Smooth muscle cell (in vitro differentiated cells): ENCODE results near the gene STXBP4. TPM values are rescaled to one million over a fixed set of nuclear protein-coding genes. Genes with fewer than 3 reads are reported as not detected.

Source experiments
- DNase-seq: peaks from one replicate; lab custom pipeline; 2025; ENCODE audit not compliant: unreplicated experiment; lab: John Stamatoyannopoulos, UW
- H2AFZ ChIP-seq: fragments of 200-600 bp; sonication (generic); 2 replicates; pipeline ENCODE4 v1.6.0; 2016; ENCODE audit warnings: antibody characterized with exemption, low read depth, mild to moderate bottlenecking
- H3F3A ChIP-seq: fragments of 200-600 bp; sonication (generic); 2 replicates; pipeline ENCODE4 v1.6.0; 2017; ENCODE audit warnings: antibody characterized with exemption, low read depth
- H3K27ac ChIP-seq: fragments of 200-600 bp; sonication (generic); 2 replicates; pipeline ENCODE4 v1.5.1; 2016; ENCODE audit warnings: low read depth, mild to moderate bottlenecking
- H3K27me3 ChIP-seq: fragments of 200-600 bp; sonication (generic); 2 replicates; pipeline ENCODE4 v1.6.1; 2016; ENCODE audit warnings: low read depth, mild to moderate bottlenecking
- H3K36me3 ChIP-seq: fragments of 200-600 bp; sonication (generic); 2 replicates; pipeline ENCODE4 v1.5.1; 2016; ENCODE audit warnings: low read depth
- H3K4me1 ChIP-seq: fragments of 200-600 bp; sonication (generic); 2 replicates; pipeline ENCODE4 v1.5.1; 2016; ENCODE audit warnings: low read depth
- H3K4me2 ChIP-seq: fragments of 200-600 bp; sonication (generic); 2 replicates; pipeline ENCODE4 v1.6.0; 2016; ENCODE audit warnings: mild to moderate bottlenecking
- H3K4me3 ChIP-seq: fragments of 200-600 bp; sonication (generic); 2 replicates; pipeline ENCODE4 v1.5.1; 2016; ENCODE audit warnings: mild to moderate bottlenecking
- H3K79me2 ChIP-seq: fragments of 200-600 bp; sonication (generic); 2 replicates; pipeline ENCODE4 v1.6.0; 2016; ENCODE audit warnings: low read depth, mild to moderate bottlenecking
- H3K9ac ChIP-seq: fragments of 200-600 bp; sonication (generic); 2 replicates; pipeline ENCODE4 v1.6.0; 2016; ENCODE audit warnings: low read depth
- H3K9me3 ChIP-seq: fragments of 200-600 bp; sonication (generic); replicated peaks from 2 replicates; pipeline ENCODE4 v1.5.1; 2016; ENCODE audit warnings: low read depth
- H4K20me1 ChIP-seq: fragments of 200-600 bp; sonication (generic); 2 replicates; pipeline ENCODE4 v1.6.0; 2016; ENCODE audit warnings: low read depth
- CTCF ChIP-seq: fragments of 200-600 bp; sonication (generic); IDR thresholded peaks from 2 replicates; pipeline ENCODE4 v1.5.1; 2017; ENCODE audit warnings: borderline replicate concordance, mild to moderate bottlenecking, antibody characterized with exemption; ENCODE audit not compliant: insufficient read depth, poor library complexity, severe bottlenecking
- WGBS: methylation state at CpG from one replicate; pipeline ENCODE4 v1.1.7; 2016; ENCODE audit warnings: low lambda C conversion rate; 5-methylcytosine and 5-hydroxymethylcytosine counted together
- polyA plus RNA-seq: library from polyadenylated mRNA; unstranded; fragments of >200 nt; fragmentation: Nextera tagmentation; extraction: Ambion mirVana; gene quantifications from 2 replicates; pipeline ENCODE4 v1.2.1, GENCODE V29; 2016
- total RNA-seq: library from RNA; depleted of rRNA; stranded (reverse); fragments of >200 nt; gene quantifications from 2 replicates; pipeline ENCODE4 v1.2.3, GENCODE V29; 2014

The STXBP4 gene
- total and polyA plus RNA-seq, 2 experiments from 2014 or later = 5.7 to 59.5 TPM

GRCh38 chr17:54996441-54996840 lies 27.9 kb downstream of the STXBP4 start:
- Histone ChIP-seq H3K4me3 (no peak overlapping the region), H4K20me1 (no peaks in the 10 kb centered on the region), H3K9ac (no peak overlapping the region), H3K27me3 (no peaks in the 10 kb centered on the region), H3K9me3 (no peaks in the 10 kb centered on the region), H2AFZ (no peak overlapping the region), H3K27ac (no peak overlapping the region), H3K36me3 (no peaks in the 10 kb centered on the region), H3F3A (no peaks in the 10 kb centered on the region), H3K79me2 (no peaks in the 10 kb centered on the region), H3K4me1 (no peaks in the 10 kb centered on the region), H3K4me2 (no peak overlapping the region)
- no peak for DNase-seq
- WGBS = 90% methylated on average over 1 of the region's 1 CpG
- no peak for TF ChIP-seq CTCF

GRCh38 chr17:55002458-55002857 lies 33.9 kb downstream of the STXBP4 start:
- no peak overlapping the region for H3K4me2 ChIP-seq
- no peak overlapping the region for H3K4me3 ChIP-seq
- H3K9ac ChIP-seq = no peak overlapping the region
- H3K4me1 ChIP-seq = no peaks in the 10 kb centered on the region
- no peaks in the 10 kb centered on the region for H3K36me3 ChIP-seq
- H3K9me3 ChIP-seq = no peaks in the 10 kb centered on the region
- H3K27me3 ChIP-seq = no peaks in the 10 kb centered on the region
- DNase-seq = no peak
- H3K79me2 ChIP-seq = no peaks in the 10 kb centered on the region
- no peak for TF ChIP-seq CTCF
- no peak overlapping the region for H3K27ac ChIP-seq
- H3F3A ChIP-seq = no peaks in the 10 kb centered on the region
- H2AFZ ChIP-seq = no peak overlapping the region
- no peaks in the 10 kb centered on the region for H4K20me1 ChIP-seq

DNA sequence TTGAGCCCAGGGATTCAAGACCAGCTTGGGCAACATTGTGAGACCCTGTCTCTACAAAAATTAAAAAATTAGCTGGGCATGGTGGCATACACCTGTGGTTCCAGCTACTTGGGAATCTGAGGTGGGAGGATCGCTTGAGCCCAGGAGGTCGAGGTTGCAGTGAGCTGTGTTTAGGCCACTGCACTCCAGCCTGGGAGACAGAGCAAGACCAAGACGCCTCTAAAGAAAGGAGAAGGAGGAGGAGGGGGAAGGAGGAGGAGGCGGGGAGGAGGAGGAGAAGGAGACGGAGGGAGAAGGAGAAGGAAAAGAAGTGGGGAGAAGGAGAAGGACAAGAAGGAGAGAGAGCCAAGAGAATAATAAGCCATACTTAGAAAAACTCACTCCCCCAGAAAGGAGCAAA lies 35.9 kb downstream of the STXBP4 start:
- H3K9ac ChIP-seq = no peak overlapping the region
- H3K27me3 ChIP-seq = no peaks in the 10 kb centered on the region
- DNase-seq = no peak
- H3K4me2 ChIP-seq = no peak overlapping the region
- H3K27ac ChIP-seq = no peak overlapping the region
- peaks cover 4% of the 10 kb centered on the region for H3K36me3 ChIP-seq
- no peaks in the 10 kb centered on the region for H3K79me2 ChIP-seq
- no peaks in the 10 kb centered on the region for H4K20me1 ChIP-seq
- no peaks in the 10 kb centered on the region for H3F3A ChIP-seq
- H2AFZ ChIP-seq = no peak overlapping the region
- H3K9me3 ChIP-seq = no peaks in the 10 kb centered on the region
- H3K4me1 ChIP-seq = no peaks in the 10 kb centered on the region
- TF ChIP-seq CTCF = no peak
- 57% methylated on average over 4 of the region's 5 CpGs for WGBS
- H3K4me3 ChIP-seq = no peak overlapping the region

GRCh38 chr17:55005520-55005919 lies 37.0 kb downstream of the STXBP4 start:
- no peaks in the 10 kb centered on the region for H3K27me3 ChIP-seq
- no peaks in the 10 kb centered on the region for H3K79me2 ChIP-seq
- H3F3A ChIP-seq = no peaks in the 10 kb centered on the region
- DNase-seq = no peak
- no peak overlapping the region for H2AFZ ChIP-seq
- no peaks in the 10 kb centered on the region for H3K9me3 ChIP-seq
- no peak overlapping the region for H3K27ac ChIP-seq
- TF ChIP-seq CTCF = peak; percentile 27
- peaks cover 4% of the 10 kb centered on the region for H3K36me3 ChIP-seq
- H3K9ac ChIP-seq = no peak overlapping the region
- no peak overlapping the region for H3K4me2 ChIP-seq
- H3K4me1 ChIP-seq = no peaks in the 10 kb centered on the region
- H3K4me3 ChIP-seq = no peak overlapping the region
- 96% methylated on average over 1 of the region's 1 CpG for WGBS
- H4K20me1 ChIP-seq = no peaks in the 10 kb centered on the region
